Activated CD8-positive, alpha-beta memory T cell treated with anti-CD3 and anti-CD28 coated beads, Interleukin-2, amount 50 U/mL, for 1 hour (primary cell): ENCODE measurements around the gene COL4A2.
"Not testable (repeated sequence)": the region's sequence is repeated elsewhere in the genome, so short reads cannot be mapped to it uniquely, and the experiment has no call there.

Experiments used
- DNase-seq: peaks from one replicate; pipeline ENCODE4 v3.0.0-alpha.2; 2020; ENCODE audit errors: extremely low read depth

The COL4A2 gene

GRCh38 chr13:110307767-110308655, 927 bp downstream of the COL4A2 start:
- DNase-seq, result no peak

DNA sequence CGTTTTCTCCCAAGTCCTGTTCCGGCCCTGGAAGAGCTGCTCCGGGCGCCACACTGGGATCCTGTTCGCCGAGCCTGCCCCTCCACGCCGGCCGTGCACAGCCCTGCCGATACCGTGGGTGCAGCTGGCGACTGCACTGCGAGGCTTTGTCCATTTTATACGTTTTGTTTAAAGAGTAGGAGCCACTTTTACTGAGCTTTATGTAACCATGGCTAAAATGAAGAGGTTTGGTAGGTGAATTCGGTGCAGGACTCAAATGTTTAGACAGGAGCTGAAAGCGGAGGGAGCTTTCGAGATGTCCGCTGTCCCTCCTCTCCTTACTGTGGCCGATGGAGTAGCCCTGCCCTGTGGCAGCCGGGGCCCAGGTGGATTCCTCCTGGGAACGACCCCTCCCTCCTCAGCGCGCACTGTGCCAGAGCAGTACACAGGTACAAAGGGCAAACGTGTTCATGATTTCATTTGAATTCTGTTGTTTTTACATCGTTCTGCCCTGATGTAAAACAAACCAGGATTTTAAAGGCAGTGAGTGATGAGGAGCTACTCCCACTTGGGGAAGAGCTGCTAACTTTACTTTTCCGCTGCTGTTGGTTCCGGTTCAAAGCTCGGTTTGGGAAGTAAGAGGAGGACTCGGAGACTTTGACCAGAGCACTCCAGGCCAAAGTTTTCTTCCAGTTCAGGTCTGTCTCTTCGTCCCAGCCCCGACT, 1.7 kb downstream of the COL4A2 start:
- DNase-seq, result no peak

GRCh38 chr13:110309661-110310524, 2.8 kb downstream of the COL4A2 start:
- no peak for DNase-seq

- no peak for DNase-seq
Observed at GRCh38 chr13:110310541-110311442, 3.7 kb downstream of the COL4A2 start.

- no peak for DNase-seq
Observed at GRCh38 chr13:110311443-110312338, 4.6 kb downstream of the COL4A2 start.

DNA sequence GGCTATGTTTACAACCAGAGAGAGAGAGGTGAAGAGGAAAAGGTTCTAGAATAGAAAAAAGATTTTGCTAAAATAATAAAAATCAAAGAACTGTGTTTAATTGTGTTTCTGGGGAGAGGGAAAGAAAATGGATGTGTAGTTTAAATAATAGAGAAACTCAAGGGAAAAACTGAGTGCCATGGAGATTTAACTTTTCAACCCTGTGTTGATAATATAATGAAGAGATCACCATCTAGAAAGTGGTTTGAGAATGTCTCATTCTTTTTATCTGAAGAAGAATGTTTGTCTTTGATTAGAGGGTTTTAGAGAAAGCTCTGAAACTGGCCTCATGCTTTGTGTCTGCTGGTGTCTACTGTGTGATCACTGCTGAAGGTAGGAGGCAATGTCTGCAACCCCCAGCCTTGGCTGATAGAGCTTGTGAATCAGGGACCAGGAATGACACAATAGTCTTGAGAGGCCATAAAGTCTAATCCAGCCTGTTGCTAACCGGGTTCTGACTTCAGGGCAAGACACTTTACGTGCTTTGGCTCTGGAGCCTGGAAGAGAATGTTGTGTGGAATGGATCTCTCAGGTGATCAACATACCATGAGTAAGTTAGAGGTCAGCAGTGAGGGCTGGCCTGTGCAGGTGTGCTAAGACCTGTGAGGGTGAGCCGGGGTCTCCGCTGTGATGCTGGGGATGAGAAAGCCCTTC, 5.4 kb downstream of the COL4A2 start:
- no peak for DNase-seq

DNA sequence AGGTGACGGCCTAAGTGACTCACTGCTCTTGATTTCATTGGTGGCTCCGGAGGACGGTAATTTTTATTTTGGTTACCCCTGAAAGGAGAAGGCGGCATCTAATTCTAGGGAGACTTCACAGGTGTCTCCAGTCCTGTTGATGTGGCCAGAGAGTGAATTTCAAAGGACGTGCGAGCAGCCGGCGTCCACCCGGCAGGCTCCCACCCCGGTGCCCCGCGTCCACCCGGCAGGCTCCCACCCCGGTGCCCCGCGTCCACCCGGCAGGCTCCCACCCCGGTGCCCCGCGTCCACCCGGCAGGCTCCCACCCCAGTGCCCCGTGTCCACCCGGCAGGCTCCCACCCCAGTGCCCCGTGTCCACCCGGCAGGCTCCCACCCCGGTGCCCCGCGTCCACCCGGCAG, 6.2 kb downstream of the COL4A2 start:
- not testable (repeated sequence) for DNase-seq

DNA sequence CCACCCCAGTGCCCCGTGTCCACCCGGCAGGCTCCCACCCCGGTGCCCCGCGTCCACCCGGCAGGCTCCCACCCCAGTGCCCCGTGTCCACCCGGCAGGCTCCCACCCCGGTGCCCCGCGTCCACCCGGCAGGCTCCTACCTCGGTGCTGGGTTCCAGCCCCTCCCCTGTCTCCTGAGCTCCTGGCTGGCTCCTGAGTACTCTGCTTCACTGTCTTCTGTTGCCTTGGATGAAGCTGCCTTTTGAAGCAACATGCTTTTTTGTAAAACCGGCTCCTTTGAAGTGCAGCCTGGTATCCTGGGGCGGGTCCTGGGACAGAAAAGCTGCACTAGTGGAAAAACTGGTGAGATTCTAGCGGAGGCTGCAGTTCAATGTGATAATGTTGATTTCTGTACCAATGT, 6.6 kb downstream of the COL4A2 start:
- DNase-seq, result not testable (repeated sequence)

GRCh38 chr13:110314516-110315245, 7.6 kb downstream of the COL4A2 start:
- no peak for DNase-seq

GRCh38 chr13:110316196-110316595, 9.1 kb downstream of the COL4A2 start:
- DNase-seq, result no peak

- no peak for DNase-seq
Observed at GRCh38 chr13:110317093-110317492, 10.0 kb downstream of the COL4A2 start.

DNA sequence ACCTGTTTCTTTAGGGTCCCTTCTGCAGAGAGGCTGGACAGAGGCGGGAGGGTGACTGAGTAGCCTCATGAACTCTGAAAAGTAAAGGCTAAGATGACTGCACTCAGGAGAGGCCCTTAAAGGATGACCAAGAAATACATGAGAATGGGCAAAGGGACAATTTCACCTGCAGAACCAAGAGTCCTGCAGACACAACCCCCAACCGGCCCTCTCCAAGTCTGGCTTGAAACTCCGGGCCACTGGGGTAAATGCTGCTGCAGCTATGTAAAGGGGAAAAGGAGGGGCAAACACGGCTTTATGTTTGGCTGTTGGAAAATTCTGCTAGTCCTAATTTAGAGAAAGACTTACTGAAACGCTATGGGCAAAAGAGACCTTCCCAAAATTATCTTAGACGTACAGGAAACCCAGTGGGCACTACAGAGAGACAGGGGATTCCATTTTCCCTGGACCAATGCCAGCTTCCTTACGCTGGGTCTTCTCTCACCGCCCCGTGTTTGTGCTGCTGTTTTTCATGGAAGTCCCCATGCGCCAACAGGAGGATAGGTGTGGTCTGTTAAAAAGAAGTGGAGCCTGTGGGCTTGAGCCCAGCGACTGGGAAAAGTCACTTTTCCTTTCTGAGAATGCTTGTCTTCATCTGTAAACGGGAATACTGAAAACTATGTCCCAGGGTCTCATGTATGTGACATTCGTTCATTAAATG, 10.6 kb downstream of the COL4A2 start:
- DNase-seq, result no peak

GRCh38 chr13:110318920-110319319, 11.8 kb downstream of the COL4A2 start:
- DNase-seq, result no peak

DNA sequence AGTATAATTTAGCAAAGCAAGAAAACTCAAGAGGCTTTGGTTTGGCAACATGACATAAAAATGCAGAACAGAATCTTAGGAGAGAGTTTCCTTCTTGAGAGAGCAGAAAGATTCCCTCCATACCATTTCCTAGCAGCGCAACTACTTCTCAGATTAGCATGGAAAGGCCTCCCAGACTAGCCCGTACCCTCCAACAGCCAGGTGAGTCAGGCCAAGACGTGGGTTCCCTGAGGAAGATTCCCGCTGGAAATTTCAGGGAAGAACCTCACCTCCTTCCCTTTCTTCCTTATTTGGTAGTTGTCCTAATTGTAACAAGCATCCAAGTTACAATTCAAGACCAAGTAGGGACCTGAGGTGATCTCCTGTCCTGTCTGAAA, 12.3 kb downstream of the COL4A2 start:
- no peak for DNase-seq

- no peak for DNase-seq
Observed at GRCh38 chr13:110319774-110320509, 12.9 kb downstream of the COL4A2 start.

DNA sequence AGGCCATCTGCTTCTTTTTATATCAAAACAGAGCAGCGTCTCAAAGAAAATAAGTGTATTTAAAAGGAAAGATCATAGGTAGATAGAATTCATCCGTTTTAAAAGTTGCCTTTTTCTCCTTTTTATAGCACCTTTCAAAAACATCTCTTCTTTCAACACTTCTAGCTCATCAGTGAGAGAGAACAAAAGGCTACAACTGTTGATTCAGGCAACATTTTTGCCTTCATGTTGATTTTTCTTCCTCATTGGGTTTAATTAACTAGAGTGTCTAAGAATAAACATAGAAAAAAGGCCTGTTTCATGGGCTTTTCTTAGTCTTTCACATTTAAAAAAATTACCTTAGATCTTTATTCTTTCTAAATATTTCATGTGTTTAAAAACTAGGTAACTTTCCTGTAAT, 13.6 kb downstream of the COL4A2 start:
- no peak for DNase-seq

DNA sequence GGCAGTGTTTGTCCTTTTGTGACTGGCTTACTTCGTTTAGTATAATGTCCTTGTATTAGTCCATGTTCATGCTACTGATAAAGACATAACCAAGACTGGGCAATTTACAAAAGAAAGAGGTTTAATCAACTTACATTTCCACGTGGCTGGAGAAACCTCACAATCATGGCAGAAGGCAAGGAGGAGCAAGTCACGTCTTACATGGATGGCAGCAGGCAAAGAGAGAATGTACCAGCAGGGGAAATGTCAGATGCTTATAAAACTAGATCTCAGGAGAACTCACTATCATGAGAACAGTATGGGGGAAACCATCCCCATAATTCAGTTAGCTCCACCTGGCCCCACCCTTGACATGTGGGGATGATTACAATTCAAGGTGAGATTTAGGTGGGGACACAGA, 14.5 kb downstream of the COL4A2 start:
- DNase-seq, result not testable (repeated sequence)
